ENCODE results near the gene CDC42BPG. TPM values are rescaled to one million over a fixed set of nuclear protein-coding genes. Genes with fewer than 3 reads are reported as not detected.

The CDC42BPG gene
- total RNA-seq, 1 experiment from 2014 or later = 14.5 TPM

- DNase-seq (no peak), ATAC-seq (no peak)
- no peaks in the 10 kb centered on the region for H3K27me3 ChIP-seq (ENCODE audit: low read length)
- no TSS peak for BruUV-seq (replicated peaks)
- H3F3A ChIP-seq (ENCODE audit: low read length, unreplicated experiment) = no peaks in the 10 kb centered on the region
- CTCF ChIA-PET = interaction anchor here (0.6 kb wide), 1 partner anchor 9 kb away, joined by 3 read pairs; no protein-coding TSS in a partner anchor
- H3K4me3 ChIP-seq (ENCODE audit: low read length) = no peak overlapping the region
- H4K20me1 ChIP-seq (ENCODE audit: low read length) = no peaks in the 10 kb centered on the region
- intact Hi-C loops (cut with micrococcal nuclease) = no loop called here
- H3K36me3 ChIP-seq (ENCODE audit: low read depth, low read length) = peaks cover 23% of the 10 kb centered on the region
- H3K27ac ChIP-seq (ENCODE audit: low read length) = no peak overlapping the region
- H3K9me2 ChIP-seq (replicated peaks; ENCODE audit: low read length) = no peaks in the 10 kb centered on the region
- POLR2A ChIA-PET (ENCODE audit: unreplicated experiment) = no interaction called here
- TF ChIP-seq EZH2 (IDR thresholded peaks at IDR 0.05; ENCODE audit: low read length, unreplicated experiment) (no peak), EZH2phosphoT487 (IDR thresholded peaks at IDR 0.05; ENCODE audit: borderline replicate concordance, low read length) (no peak), CTCF (conservative IDR thresholded peaks at IDR 0.05; ENCODE audit: low read depth, low read length) (no peak)
- no peaks in the 10 kb centered on the region for H3K79me2 ChIP-seq (ENCODE audit: low read length)
- H3K9ac ChIP-seq (ENCODE audit: low read length) = no peak overlapping the region
- no peaks in the 10 kb centered on the region for H3K4me1 ChIP-seq (ENCODE audit: insufficient read depth, low read length)
- H3K4me2 ChIP-seq (ENCODE audit: low read length) = no peak overlapping the region
- H3K9me3 ChIP-seq (ENCODE audit: low read length) = no peaks in the 10 kb centered on the region
- H2AFZ ChIP-seq (ENCODE audit: low read length) = no peak overlapping the region
These were observed 17.6 kb downstream of the CDC42BPG start for GRCh38 chr11:64826578-64827450.

GRCh38 chr11:64826062-64826461 lies 18.4 kb downstream of the CDC42BPG start:
- no peak overlapping the region for H3K27ac ChIP-seq (ENCODE audit: low read length)
- H3K27me3 ChIP-seq (ENCODE audit: low read length) = no peaks in the 10 kb centered on the region
- no peaks in the 10 kb centered on the region for H3K79me2 ChIP-seq (ENCODE audit: low read length)
- H3K9me2 ChIP-seq (replicated peaks; ENCODE audit: low read length) = no peaks in the 10 kb centered on the region
- ChIA-PET POLR2A (ENCODE audit: unreplicated experiment) (no interaction called here), CTCF (interaction anchor here (0.5 kb wide), 1 partner anchor 38 kb away, joined by 3 read pairs; no protein-coding TSS in a partner anchor)
- intact Hi-C loops (cut with micrococcal nuclease) = no loop called here
- ATAC-seq (no peak), DNase-seq (no peak)
- H4K20me1 ChIP-seq (ENCODE audit: low read length) = no peaks in the 10 kb centered on the region
- no peaks in the 10 kb centered on the region for H3K9me3 ChIP-seq (ENCODE audit: low read length)
- H3K36me3 ChIP-seq (ENCODE audit: low read depth, low read length) = peaks cover 23% of the 10 kb centered on the region
- no peak overlapping the region for H2AFZ ChIP-seq (ENCODE audit: low read length)
- BruUV-seq (replicated peaks) = no TSS peak
- H3K4me1 ChIP-seq (ENCODE audit: insufficient read depth, low read length) = no peaks in the 10 kb centered on the region
- H3F3A ChIP-seq (ENCODE audit: low read length, unreplicated experiment) = no peaks in the 10 kb centered on the region
- no peak overlapping the region for H3K4me3 ChIP-seq (ENCODE audit: low read length)
- H3K4me2 ChIP-seq (ENCODE audit: low read length) = no peak overlapping the region
- TF ChIP-seq CTCF (conservative IDR thresholded peaks at IDR 0.05; ENCODE audit: low read depth, low read length) (no peak), EZH2phosphoT487 (IDR thresholded peaks at IDR 0.05; ENCODE audit: borderline replicate concordance, low read length) (no peak), EZH2 (IDR thresholded peaks at IDR 0.05; ENCODE audit: low read length, unreplicated experiment) (no peak)
- no peak overlapping the region for H3K9ac ChIP-seq (ENCODE audit: low read length)

GRCh38 chr11:64823568-64824119 lies 20.8 kb downstream of the CDC42BPG start:
- H3K4me3 ChIP-seq (ENCODE audit: low read length) = no peak overlapping the region
- peaks cover 23% of the 10 kb centered on the region for H3K36me3 ChIP-seq (ENCODE audit: low read depth, low read length)
- no peaks in the 10 kb centered on the region for H3K4me1 ChIP-seq (ENCODE audit: insufficient read depth, low read length)
- no peak overlapping the region for H2AFZ ChIP-seq (ENCODE audit: low read length)
- no peak overlapping the region for H3K27ac ChIP-seq (ENCODE audit: low read length)
- no peaks in the 10 kb centered on the region for H3F3A ChIP-seq (ENCODE audit: low read length, unreplicated experiment)
- BruUV-seq (replicated peaks) = TSS peak; percentile 25
- H3K9me3 ChIP-seq (ENCODE audit: low read length) = no peaks in the 10 kb centered on the region
- no peak overlapping the region for H3K9ac ChIP-seq (ENCODE audit: low read length)
- H3K9me2 ChIP-seq (replicated peaks; ENCODE audit: low read length) = no peaks in the 10 kb centered on the region
- ATAC-seq = no peak
- H3K79me2 ChIP-seq (ENCODE audit: low read length) = no peaks in the 10 kb centered on the region
- no peaks in the 10 kb centered on the region for H3K27me3 ChIP-seq (ENCODE audit: low read length)
- ChIA-PET CTCF (no interaction called here), POLR2A (ENCODE audit: unreplicated experiment) (no interaction called here)
- DNase-seq = no peak
- intact Hi-C loops (cut with micrococcal nuclease) = no loop called here
- no peak for TF ChIP-seq CTCF (conservative IDR thresholded peaks at IDR 0.05; ENCODE audit: low read depth, low read length)
- no peak for TF ChIP-seq EZH2 (IDR thresholded peaks at IDR 0.05; ENCODE audit: low read length, unreplicated experiment)
- no peaks in the 10 kb centered on the region for H4K20me1 ChIP-seq (ENCODE audit: low read length)
- no peak overlapping the region for H3K4me2 ChIP-seq (ENCODE audit: low read length)

Data from PC-3 (cell line).